Liver (tissue), 9 donors: ENCODE results near the gene ATP2A3. TPM values are rescaled to one million over a fixed set of nuclear protein-coding genes. Genes with fewer than 3 reads are reported as not detected.

Experiments
- DNase-seq: peaks from one replicate; pipeline ENCODE4 v3.0.0-alpha.2; 2017; ENCODE audit warnings: low spot score
- H3K27ac ChIP-seq, 2 donors: one replicate each; pipeline ENCODE4 v1.7.0; 2013; ENCODE audit warnings: inconsistent platforms in 2 of 2, low read length in 2 of 2, control low read depth in 1 of 2, low read depth in 1 of 2, mild to moderate bottlenecking in 1 of 2
- H3K27me3 ChIP-seq, 4 donors: one replicate each; pipeline versions ENCODE4 v1.6.1 to v1.7.0; 2013; ENCODE audit warnings: low read length in 3 of 4, inconsistent platforms in 1 of 4, mild to moderate bottlenecking in 1 of 4, moderate library complexity in 1 of 4; ENCODE audit not compliant: control insufficient read depth in 4 of 4, insufficient read depth in 4 of 4
- H3K36me3 ChIP-seq, 4 donors: one replicate each; pipeline versions ENCODE4 v1.6.1 to v1.7.0; 2013; ENCODE audit warnings: low read length in 3 of 4, mild to moderate bottlenecking in 3 of 4, low read depth in 1 of 4, moderate library complexity in 1 of 4; ENCODE audit not compliant: control insufficient read depth in 4 of 4, insufficient read depth in 3 of 4
- H3K4me1 ChIP-seq, 4 donors: one replicate each; pipeline versions ENCODE4 v1.6.1 to v1.7.0; 2013; ENCODE audit warnings: low read length in 3 of 4, mild to moderate bottlenecking in 3 of 4, moderate library complexity in 1 of 4; ENCODE audit not compliant: control insufficient read depth in 4 of 4, insufficient read depth in 4 of 4
- H3K4me3 ChIP-seq, 3 donors: one replicate each; pipeline versions ENCODE4 v1.6.1 to v1.7.0; 2013; ENCODE audit warnings: low read length in 3 of 3, control low read depth in 1 of 3, low read depth in 1 of 3, mild to moderate bottlenecking in 1 of 3
- H3K9ac ChIP-seq, 2 donors: one replicate each; pipeline ENCODE4 v1.7.0; 2013; ENCODE audit warnings: low read length in 2 of 2, mild to moderate bottlenecking in 2 of 2, moderate library complexity in 2 of 2, control low read depth in 1 of 2, low read depth in 1 of 2
- H3K9me3 ChIP-seq, 4 donors: one replicate each; pipeline versions ENCODE4 v1.6.1 to v1.7.0; 2013; ENCODE audit warnings: low read length in 3 of 4; ENCODE audit not compliant: control insufficient read depth in 4 of 4
- EGR1 ChIP-seq, 2 donors: IDR thresholded peaks; 2 replicates each; pipeline ENCODE4 v1.6.1; 2016 to 2018; ENCODE audit warnings: antibody characterized with exemption in 2 of 2, low read depth in 2 of 2
- HNF4A ChIP-seq, 2 donors: conservative IDR thresholded peaks; 2 replicates each; pipeline ENCODE4 v1.6.1; 2016; ENCODE audit warnings: antibody characterized with exemption in 2 of 2, mild to moderate bottlenecking in 2 of 2
- JUND ChIP-seq, 2 donors: IDR thresholded peaks; 2 replicates each; pipeline ENCODE4 v1.6.1; 2016; ENCODE audit warnings: antibody characterized with exemption in 2 of 2
- MAX ChIP-seq: IDR thresholded peaks from 2 replicates; pipeline ENCODE4 v1.6.1; 2016; ENCODE audit warnings: antibody characterized with exemption
- NR2F2 ChIP-seq: IDR thresholded peaks from 2 replicates; pipeline ENCODE4 v1.6.1; 2016; ENCODE audit warnings: antibody characterized with exemption
- RXRA ChIP-seq, 2 donors: IDR thresholded peaks; 2 replicates each; pipeline ENCODE4 v1.6.1; 2017 to 2018; ENCODE audit warnings: antibody characterized with exemption in 2 of 2, mild to moderate bottlenecking in 1 of 2
- TAF1 ChIP-seq: conservative IDR thresholded peaks from 2 replicates; pipeline ENCODE4 v1.6.1; 2016; ENCODE audit warnings: antibody characterized with exemption, mild to moderate bottlenecking
- YY1 ChIP-seq: IDR thresholded peaks from 2 replicates; pipeline ENCODE4 v1.6.1; 2016; ENCODE audit warnings: antibody characterized with exemption, mild to moderate bottlenecking
- ZBTB33 ChIP-seq: IDR thresholded peaks from 2 replicates; pipeline ENCODE4 v1.6.1; 2016; ENCODE audit warnings: antibody characterized with exemption
- WGBS: extraction: QIAGEN DNeasy Blood & Tissue Kit; methylation state at CpG from one replicate; pipeline ENCODE4 v1.1.7; 2013; 5-methylcytosine and 5-hydroxymethylcytosine counted together
- polyA plus RNA-seq, 2 donors: library from polyadenylated mRNA; stranded (reverse) in 1 of 2; unstranded in 1 of 2; fragments of 200-250 nt in 1 of 2; fragments of >200 nt in 1 of 2; fragmentation: Nextera tagmentation in 1 of 2; extraction: Ambion mirVana in 1 of 2; gene quantifications; one replicate each; pipeline versions ENCODE4 v1.2.1 to v1.2.3, GENCODE V29; 2013 to 2015
- total RNA-seq, 2 donors: library from RNA; depleted of rRNA; stranded (reverse); fragments of >200 nt; gene quantifications; one replicate each; pipeline ENCODE4 v1.2.3, GENCODE V29; 2014
- TF ChIP-seq, protein P1 (sequence below): IDR thresholded peaks from 2 replicates; pipeline ENCODE4 v1.6.1; 2016; ENCODE audit warnings: antibody characterized with exemption
- TF ChIP-seq, protein P2 (sequence below): IDR thresholded peaks from 2 replicates; pipeline ENCODE4 v1.6.1; 2016; ENCODE audit warnings: antibody characterized with exemption, mild to moderate bottlenecking
- donor health status: healthy.
- donor health status: healthy.
- donor health status: healthy.
- donor health status: healthy.
- donor health status: healthy.

Gene ATP2A3
- total and polyA plus RNA-seq, 4 donors, result 1.4 to 17.1 (median 3.2) TPM

- TF ChIP-seq, protein P1, sequence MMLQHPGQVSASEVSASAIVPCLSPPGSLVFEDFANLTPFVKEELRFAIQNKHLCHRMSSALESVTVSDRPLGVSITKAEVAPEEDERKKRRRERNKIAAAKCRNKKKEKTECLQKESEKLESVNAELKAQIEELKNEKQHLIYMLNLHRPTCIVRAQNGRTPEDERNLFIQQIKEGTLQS, result no peak
Measured at GRCh38 chr17:3989041-3989886, 25.0 kb upstream of the ATP2A3 start (continued).

- Histone ChIP-seq H3K4me3 (no peak overlapping the region), H3K9me3 (peaks cover 0 to 6% (median 0%) of the 10 kb centered on the region in 4 donors), H3K27me3 (no peaks in the 10 kb centered on the region), H3K27ac (no peak overlapping the region), H3K4me1 (peaks cover 2 to 17% (median 11%) of the 10 kb centered on the region in 4 donors), H3K36me3 (no peaks in the 10 kb centered on the region), H3K9ac (no peak overlapping the region)
- DNase-seq, result no peak
- WGBS, result 72% methylated on average over 4 of the region's 4 CpGs
- no peak for TF ChIP-seq YY1
- no peak for TF ChIP-seq ZBTB33
- TF ChIP-seq, protein P2, sequence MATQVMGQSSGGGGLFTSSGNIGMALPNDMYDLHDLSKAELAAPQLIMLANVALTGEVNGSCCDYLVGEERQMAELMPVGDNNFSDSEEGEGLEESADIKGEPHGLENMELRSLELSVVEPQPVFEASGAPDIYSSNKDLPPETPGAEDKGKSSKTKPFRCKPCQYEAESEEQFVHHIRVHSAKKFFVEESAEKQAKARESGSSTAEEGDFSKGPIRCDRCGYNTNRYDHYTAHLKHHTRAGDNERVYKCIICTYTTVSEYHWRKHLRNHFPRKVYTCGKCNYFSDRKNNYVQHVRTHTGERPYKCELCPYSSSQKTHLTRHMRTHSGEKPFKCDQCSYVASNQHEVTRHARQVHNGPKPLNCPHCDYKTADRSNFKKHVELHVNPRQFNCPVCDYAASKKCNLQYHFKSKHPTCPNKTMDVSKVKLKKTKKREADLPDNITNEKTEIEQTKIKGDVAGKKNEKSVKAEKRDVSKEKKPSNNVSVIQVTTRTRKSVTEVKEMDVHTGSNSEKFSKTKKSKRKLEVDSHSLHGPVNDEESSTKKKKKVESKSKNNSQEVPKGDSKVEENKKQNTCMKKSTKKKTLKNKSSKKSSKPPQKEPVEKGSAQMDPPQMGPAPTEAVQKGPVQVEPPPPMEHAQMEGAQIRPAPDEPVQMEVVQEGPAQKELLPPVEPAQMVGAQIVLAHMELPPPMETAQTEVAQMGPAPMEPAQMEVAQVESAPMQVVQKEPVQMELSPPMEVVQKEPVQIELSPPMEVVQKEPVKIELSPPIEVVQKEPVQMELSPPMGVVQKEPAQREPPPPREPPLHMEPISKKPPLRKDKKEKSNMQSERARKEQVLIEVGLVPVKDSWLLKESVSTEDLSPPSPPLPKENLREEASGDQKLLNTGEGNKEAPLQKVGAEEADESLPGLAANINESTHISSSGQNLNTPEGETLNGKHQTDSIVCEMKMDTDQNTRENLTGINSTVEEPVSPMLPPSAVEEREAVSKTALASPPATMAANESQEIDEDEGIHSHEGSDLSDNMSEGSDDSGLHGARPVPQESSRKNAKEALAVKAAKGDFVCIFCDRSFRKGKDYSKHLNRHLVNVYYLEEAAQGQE, result no peak
- TF ChIP-seq MAX, result no peak
- TF ChIP-seq HNF4A (conservative IDR thresholded peaks at IDR 0.05), result no peak
- TF ChIP-seq RXRA (IDR thresholded peaks at IDR 0.05), result no peak
- no peak for TF ChIP-seq NR2F2
- no peak for TF ChIP-seq EGR1 (IDR thresholded peaks at IDR 0.05; ENCODE audit: low read depth in 2 of 2)
- TF ChIP-seq JUND (IDR thresholded peaks at IDR 0.05), result no peak
Measured at GRCh38 chr17:3988297-3989040, 24.2 kb upstream of the ATP2A3 start.

- TF ChIP-seq MAX (no peak), YY1 (no peak), TAF1 (no peak)
- Histone ChIP-seq H3K4me1 (peaks cover 2 to 17% (median 11%) of the 10 kb centered on the region in 4 donors), H3K4me3 (no peak overlapping the region), H3K27ac (no peak overlapping the region), H3K9ac (no peak overlapping the region), H3K36me3 (no peaks in the 10 kb centered on the region), H3K27me3 (no peaks in the 10 kb centered on the region), H3K9me3 (no peaks in the 10 kb centered on the region)
- no peak for DNase-seq
- WGBS, result 87% methylated on average over 8 of the region's 8 CpGs
Measured at GRCh38 chr17:3986939-3987335, 22.7 kb upstream of the ATP2A3 start.
